HEK293 (cell line): Measurements from ENCODE around the gene MARCO.

Experiments used
- ZBTB7A ChIP-seq: fragments of 450-650 bp; formaldehyde crosslinking; IDR thresholded peaks from 2 replicates; pipeline ENCODE4 v1.5.1; 2016; ENCODE audit warnings: low read depth, missing biosample characterization, missing genetic modification characterization
- ZNF791 ChIP-seq: fragments of 450-650 bp; formaldehyde crosslinking; IDR thresholded peaks from 2 replicates; pipeline ENCODE4 v1.5.1; 2016; ENCODE audit warnings: missing biosample characterization, missing genetic modification characterization

DNA sequence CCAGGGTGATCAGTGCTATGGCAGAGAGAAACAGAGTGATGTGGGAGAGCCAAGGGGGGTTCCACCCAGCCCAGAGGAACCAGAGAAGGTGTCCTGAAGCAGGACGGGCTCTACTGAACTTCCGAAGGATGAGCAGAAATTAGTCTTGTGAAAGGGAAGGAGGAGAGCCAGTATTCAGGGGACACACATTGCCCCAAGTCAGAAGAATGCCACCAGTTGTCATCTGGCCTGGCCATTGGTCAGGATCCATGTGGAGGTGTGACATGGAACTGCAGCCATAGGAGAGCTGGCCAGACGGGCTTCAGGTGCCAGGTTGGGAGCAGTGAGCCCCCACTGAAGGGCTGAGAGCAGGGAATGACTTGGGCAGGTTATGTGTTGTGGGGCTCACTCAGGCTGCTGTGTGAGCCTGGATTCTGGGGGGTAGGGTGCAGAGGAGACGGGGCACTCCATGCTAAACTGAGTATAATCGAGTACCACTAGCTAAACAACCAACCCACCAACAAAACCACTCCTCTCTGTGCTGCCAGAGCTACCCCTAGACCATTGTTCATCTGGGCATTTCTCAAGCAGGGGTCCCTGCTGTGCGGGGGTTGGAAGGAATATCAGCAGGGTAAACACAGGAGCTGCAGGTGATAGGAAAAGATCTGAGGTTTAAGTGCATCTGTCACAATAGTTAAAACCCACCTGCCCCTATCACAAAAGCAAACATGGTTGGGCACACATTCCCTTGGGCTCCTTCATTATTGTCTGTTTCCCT is 25.3 kb downstream of the MARCO start:
- no peak for TF ChIP-seq ZNF791 (tag by site-specific recombination)
- no peak for TF ChIP-seq ZBTB7A (tag by site-specific recombination)
